Measurements from ENCODE around the gene KIAA0513.

Gene KIAA0513

DNA sequence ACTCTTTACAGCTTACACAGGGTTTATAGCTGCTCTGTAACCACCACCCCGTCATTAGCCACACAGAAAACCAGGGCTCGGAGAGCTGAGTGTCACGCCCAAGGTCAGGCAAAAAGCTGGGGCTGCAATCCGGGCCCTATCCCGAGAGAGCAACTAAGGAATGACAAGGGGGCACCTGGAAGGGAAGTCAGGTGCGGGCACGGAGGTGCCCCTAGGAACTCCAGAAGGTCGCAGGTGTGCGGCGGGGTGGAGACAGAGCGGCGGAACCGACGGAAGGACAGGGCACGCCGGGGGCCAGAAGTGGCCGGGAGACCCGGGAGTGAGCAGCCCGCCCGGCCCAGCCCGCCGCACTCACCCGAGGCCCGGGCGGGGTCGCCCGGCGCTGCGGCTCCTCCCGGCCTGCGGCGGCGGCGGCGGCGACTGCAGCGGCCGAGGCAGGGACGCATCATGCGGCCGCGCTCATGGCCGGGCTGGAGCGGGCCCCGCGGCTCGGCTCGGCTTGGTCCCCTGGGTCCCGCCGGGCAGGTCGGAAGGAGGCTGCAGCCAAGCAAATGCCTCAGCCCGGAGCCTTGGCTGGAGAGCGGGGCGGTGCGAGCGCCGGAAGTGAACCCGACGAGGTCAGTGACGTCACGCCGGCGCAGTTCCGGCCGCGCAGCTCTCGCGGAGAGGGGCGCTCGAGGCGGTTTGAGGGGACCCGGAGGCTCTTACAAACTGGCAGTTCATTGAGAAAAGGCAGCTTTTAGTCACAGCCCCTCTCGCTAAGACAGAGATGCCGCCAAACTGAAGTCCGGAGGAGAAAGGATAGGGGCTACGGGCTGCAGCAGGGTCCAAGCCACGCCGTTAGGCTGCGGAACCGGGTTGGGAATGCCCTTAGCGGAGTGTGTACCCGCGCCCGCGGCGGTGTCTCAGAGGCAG is 16.4 kb upstream of the KIAA0513 start, which contains the start of gene ZDHHC7:
TSS of gene ZDHHC7 (minus strand) at position 605 of the 915 bp plus-strand sequence. CDS start 20,917 bp downstream, outside the sequence.
- TF ChIP-seq GATA3 (IDR thresholded peaks at IDR 0.05; ENCODE audit: low read depth, low read length) (no peak), GATA2 (IDR thresholded peaks at IDR 0.05; ENCODE audit: low read depth, low read length) (no peak)

DNA sequence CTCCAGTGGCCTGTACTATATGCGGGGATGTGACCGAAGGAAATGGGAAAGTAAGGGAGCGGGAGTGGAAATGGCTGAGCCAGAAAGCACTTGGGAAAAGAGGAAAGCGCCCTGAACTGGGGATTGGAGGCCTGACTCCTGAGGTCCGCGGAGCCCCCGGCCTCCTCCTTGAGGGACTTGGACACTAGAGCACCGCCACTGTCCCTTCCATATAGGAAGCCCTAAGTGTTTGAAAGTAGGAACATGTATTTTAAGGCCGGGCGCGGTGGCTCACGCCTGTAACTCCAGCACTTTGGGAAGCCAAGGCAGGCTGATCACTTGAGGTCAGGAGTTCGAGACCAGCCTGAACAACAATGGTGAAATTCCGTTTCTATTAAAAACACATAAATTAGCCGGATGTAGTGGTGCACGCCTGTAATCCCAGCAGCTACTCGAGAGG is 15.7 kb upstream of the KIAA0513 start:
- no peak for TF ChIP-seq GATA3 (IDR thresholded peaks at IDR 0.05; ENCODE audit: low read depth, low read length)
- no peak for TF ChIP-seq GATA2 (IDR thresholded peaks at IDR 0.05; ENCODE audit: low read depth, low read length)

DNA sequence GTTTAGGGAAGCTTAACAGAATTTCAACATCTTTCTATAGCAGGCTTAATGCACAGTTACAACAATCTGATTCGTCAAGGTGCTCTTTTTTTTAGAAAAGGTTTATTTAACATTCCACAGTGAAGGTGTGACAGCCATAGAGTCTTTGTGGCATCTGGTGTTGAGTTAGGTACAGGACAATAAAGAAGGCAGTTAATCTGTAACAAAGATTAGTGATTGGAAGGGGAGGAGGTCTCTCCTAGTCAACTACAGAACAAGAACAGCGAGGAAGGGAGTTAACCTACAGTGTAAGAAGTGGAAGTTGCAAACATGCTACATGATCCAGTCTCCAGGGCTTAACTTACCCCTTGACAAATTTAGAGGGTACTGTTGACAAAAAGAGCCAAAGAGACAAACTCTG is 13.3 kb upstream of the KIAA0513 start:
- TF ChIP-seq GATA2 (IDR thresholded peaks at IDR 0.05; ENCODE audit: low read depth, low read length) (no peak), GATA3 (IDR thresholded peaks at IDR 0.05; ENCODE audit: low read depth, low read length) (no peak)

- TF ChIP-seq GATA3 (IDR thresholded peaks at IDR 0.05; ENCODE audit: low read depth, low read length) = no peak
- TF ChIP-seq GATA2 (IDR thresholded peaks at IDR 0.05; ENCODE audit: low read depth, low read length) = no peak
Measured at GRCh38 chr16:85015481-85016187, 12.0 kb upstream of the KIAA0513 start.

DNA sequence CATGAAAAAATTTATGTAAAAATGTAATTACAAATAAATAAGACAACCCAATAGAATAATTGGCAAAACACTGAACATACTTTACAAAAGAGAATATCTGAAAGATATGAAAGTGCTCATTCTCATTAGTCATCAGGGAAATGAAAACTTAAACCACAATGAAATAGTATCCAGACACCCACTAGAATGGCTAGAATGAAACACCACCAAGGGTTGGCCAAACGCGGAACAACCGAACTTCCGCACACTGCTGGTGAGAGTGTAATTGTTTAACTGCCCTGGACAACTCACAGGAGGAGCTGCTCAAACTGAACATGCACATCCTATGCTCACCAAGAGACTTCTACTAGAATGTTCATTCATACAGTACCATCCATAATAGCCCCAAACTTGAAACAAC is 10.4 kb upstream of the KIAA0513 start:
- TF ChIP-seq GATA2 (IDR thresholded peaks at IDR 0.05; ENCODE audit: low read depth, low read length) (no peak), GATA3 (IDR thresholded peaks at IDR 0.05; ENCODE audit: low read depth, low read length) (no peak)

- TF ChIP-seq GATA3 (IDR thresholded peaks at IDR 0.05; ENCODE audit: low read depth, low read length) = no peak
- TF ChIP-seq GATA2 (IDR thresholded peaks at IDR 0.05; ENCODE audit: low read depth, low read length) = no peak
Measured at GRCh38 chr16:85017633-85018032, 10.0 kb upstream of the KIAA0513 start.

DNA sequence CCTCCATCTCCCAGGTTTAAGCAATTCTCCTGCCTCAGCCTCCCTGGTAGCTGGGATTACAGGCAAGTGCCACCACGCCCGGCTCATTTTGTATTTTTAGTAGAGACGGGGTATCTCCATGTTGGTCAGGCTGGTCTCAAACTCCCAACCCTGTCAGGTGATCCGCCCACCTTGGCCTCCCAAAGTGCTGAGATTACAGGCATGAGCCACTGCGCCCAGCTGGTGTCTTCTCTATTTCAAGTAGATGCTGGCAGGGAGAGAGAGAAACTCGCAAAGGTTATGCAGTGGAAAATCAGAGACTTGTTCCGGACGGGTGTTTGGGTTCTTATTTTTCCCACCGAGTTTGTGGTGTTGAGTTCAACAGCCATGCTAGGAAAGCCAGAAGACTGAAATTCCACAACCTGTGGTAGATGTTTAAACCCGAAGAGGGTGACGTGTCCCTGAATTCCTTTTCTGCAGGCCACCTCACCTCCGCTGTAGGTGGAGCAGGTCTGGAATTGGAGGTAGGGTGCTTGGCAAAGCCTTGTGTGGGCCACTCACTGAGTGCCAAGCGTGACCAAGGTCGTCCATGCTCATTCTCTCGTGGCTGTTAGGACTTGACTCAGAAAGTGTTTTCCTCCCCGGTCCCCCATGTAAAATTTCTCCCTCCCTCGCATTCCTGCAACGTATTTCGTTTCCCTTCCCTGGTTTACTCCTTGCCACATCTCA is 8.9 kb upstream of the KIAA0513 start:
- TF ChIP-seq GATA3 (IDR thresholded peaks at IDR 0.05; ENCODE audit: low read depth, low read length) (no peak), GATA2 (IDR thresholded peaks at IDR 0.05; ENCODE audit: low read depth, low read length) (no peak)

- TF ChIP-seq GATA3 (IDR thresholded peaks at IDR 0.05; ENCODE audit: low read depth, low read length) = no peak
- TF ChIP-seq GATA2 (IDR thresholded peaks at IDR 0.05; ENCODE audit: low read depth, low read length) = no peak
Measured at GRCh38 chr16:85019659-85020245, 7.8 kb upstream of the KIAA0513 start.

DNA sequence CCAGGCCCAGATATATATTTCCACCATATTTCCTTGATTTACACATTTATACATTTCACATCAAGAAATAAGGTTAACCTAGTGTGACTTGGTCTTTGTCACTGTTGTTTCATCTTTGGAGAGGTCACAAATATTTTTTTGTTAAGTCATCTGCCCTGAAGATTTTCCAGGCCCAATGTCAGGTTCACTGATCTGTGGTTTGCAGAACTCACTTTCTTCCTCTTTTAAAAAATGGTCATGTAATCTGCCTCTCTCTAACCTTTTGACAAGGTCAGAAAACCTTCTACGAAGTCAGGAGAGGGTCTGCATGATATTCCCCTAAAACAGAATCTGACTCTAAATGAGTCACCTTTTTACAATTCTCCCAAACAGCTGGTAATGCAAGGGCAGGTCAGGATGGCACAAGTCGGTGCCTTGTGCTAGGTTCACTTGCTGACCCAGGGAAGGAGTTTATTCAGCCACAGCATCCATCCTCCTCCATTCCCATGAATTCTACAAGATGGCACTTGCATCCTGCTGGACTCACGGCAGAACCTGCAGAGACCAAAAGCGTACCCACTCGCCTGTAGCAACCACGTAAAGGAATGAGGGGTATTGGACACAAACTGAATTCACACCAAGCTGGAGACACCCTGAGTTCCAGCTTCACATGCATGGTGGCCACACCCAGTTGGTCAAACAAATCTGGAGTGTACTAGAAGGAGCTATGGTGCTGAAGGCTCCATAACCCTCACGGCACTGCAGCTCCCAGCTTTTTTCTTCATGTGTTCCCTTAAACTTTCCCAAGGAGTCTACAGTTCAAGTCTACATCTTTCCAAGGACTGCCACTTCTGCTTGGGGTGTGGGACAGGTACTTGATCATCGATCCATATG is 1.6 kb upstream of the KIAA0513 start:
- TF ChIP-seq GATA3 (IDR thresholded peaks at IDR 0.05; ENCODE audit: low read depth, low read length) = no peak
- no peak for TF ChIP-seq GATA2 (IDR thresholded peaks at IDR 0.05; ENCODE audit: low read depth, low read length)

DNA sequence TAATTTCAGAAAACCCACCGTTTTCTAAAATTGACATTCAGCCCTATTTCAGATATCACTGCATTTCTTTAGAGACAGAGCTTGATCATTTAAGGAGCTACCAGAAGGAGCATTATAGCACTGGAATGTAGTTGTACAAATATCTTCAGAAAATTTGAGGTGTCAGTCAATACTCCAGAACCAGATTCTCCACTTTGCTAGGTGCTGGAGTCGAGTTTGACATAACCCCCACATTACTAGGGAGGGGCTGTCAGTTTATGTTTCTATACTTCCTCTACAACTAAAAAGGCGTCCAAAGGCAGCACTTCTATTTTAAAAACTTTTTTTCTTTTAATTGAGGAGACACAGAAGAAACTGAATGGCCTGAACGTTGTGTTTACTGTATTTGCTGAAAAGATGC is 892 bp upstream of the KIAA0513 start:
- no peak for TF ChIP-seq GATA2 (IDR thresholded peaks at IDR 0.05; ENCODE audit: low read depth, low read length)
- TF ChIP-seq GATA3 (IDR thresholded peaks at IDR 0.05; ENCODE audit: low read depth, low read length) = no peak

DNA sequence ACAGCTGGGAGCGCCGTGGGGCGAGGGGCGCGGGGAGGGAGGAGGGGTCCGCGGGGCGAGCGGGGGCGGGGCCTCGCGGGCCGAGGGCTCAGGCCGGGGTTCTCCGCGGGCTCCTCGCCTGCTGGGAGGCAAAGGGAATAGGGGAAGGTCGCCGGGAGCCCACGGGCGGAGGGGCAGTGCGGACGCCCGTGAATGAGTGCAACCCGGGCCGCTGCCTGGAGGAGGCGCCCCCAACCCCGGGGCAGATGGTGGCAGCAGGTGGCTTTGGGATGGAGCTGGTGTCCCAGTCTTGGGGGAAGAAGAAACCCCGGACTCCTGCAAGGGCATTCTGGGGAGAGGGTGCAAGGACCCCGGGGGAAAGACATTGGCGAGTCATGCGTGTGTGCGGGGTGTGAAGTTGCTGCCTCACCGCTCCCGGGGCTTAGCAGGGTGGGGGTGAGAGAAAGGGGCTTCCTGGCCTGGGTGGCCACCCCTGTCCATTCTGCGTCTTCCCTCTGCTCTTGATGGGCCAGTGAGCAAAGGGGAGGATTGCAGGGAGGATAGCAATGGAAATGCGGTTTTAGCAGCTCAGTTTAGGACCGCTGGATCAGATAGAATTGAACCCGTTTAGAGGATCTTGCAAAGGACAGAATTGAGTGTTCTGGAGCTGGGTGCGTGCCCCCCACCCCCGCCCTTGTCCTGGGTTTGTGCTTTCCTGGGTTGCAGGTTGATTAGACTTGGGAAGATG is 526 bp downstream of the KIAA0513 start:
- TF ChIP-seq GATA2 (IDR thresholded peaks at IDR 0.05; ENCODE audit: low read depth, low read length) = no peak
- TF ChIP-seq GATA3 (IDR thresholded peaks at IDR 0.05; ENCODE audit: low read depth, low read length) = no peak

DNA sequence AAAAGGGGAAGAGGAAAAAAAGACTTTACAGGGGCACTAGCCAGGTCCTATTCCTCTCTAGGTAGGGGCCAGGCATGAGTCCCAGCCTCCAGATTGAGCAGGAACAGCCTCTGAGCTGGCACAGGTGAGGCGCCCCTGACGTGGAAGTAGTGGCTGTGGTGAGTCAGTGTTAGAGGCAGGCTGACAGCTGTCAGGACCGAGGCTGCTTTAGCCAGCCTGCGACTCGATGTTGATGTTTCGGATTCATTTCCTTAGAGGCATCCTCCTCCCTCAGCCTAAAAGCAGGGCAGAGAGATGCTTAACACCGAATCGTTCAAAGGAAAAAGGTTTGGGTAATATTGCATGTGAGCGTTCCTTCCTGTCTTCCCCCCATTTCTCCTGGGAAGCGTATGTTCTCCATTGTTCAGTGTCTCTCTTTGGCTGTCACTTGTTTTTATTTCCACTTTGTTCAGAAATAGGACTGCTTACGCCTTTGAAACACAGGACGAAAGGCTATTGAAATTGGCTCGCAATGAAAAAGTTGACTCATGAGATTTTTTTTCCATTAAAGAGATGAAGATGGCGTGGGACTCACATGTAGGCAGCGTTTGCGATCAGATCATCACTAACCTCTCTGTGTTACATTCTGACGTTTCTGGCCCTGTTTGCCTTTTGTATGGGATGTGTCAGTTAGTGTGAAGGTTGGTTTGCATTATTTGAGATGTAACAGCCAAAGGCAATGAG is 1.3 kb downstream of the KIAA0513 start:
- TF ChIP-seq GATA2 (IDR thresholded peaks at IDR 0.05; ENCODE audit: low read depth, low read length) = no peak
- no peak for TF ChIP-seq GATA3 (IDR thresholded peaks at IDR 0.05; ENCODE audit: low read depth, low read length)

Measured in SH-SY5Y (cell line).